SK-N-SH (cell line): ENCODE data around the gene HS3ST3A1.

ENCODE experiments used
- CHD2 ChIP-seq: fragments of 150-350 bp; IDR thresholded peaks from 2 replicates; pipeline ENCODE4 v1.6.1; 2018; ENCODE audit warnings: low read length; ENCODE audit not compliant: partially characterized antibody
- EZH2phosphoT487 ChIP-seq: fragments of 200-600 bp; sonication (generic); IDR thresholded peaks from 2 replicates; pipeline ENCODE4 v1.6.1; 2017; ENCODE audit warnings: low read depth, mixed run types, mild to moderate bottlenecking, antibody characterized with exemption, moderate library complexity, borderline replicate concordance
- FOXM1 ChIP-seq: IDR thresholded peaks from 2 replicates; pipeline ENCODE4 v1.4.0; 2012; ENCODE audit warnings: low read depth, mild to moderate bottlenecking
- TCF12 ChIP-seq: IDR thresholded peaks from 2 replicates; pipeline ENCODE4 v1.4.0; 2012
- TF ChIP-seq, protein P1 (sequence below): fragments of 200-600 bp; sonication (generic); IDR thresholded peaks from 2 replicates; pipeline ENCODE4 v1.6.1; 2017; ENCODE audit warnings: antibody characterized with exemption, mild to moderate bottlenecking, moderate library complexity
- TF ChIP-seq, protein P2 (sequence below): IDR thresholded peaks from 2 replicates; pipeline ENCODE4 v1.4.0; 2012; ENCODE audit warnings: low read depth
- TF ChIP-seq, protein P3 (sequence below): IDR thresholded peaks from 2 replicates; pipeline ENCODE4 v1.6.1; 2012; ENCODE audit warnings: mild to moderate bottlenecking, low read depth, low read length, moderate library complexity

DNA sequence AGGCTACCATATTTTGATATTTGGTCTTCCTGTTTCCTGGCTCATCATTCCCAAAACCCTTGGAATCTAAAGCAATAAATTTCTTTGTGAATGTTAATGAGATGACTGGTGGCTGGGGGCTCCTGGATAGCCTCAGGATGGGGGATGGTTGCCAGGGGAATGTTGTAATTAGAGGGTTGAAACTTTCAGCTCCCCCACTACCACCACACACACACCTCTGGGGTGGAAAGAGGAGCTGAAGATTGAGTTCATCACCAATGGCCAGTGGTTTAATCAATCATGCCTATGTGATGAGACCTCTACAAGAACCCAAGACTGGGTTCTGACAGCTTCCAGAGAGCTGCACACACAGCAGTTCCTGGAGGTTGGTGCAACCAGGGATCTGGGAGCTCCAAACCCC lies 59.1 kb downstream of the HS3ST3A1 start:
- TF ChIP-seq EZH2phosphoT487: no peak
- TF ChIP-seq, protein P1, sequence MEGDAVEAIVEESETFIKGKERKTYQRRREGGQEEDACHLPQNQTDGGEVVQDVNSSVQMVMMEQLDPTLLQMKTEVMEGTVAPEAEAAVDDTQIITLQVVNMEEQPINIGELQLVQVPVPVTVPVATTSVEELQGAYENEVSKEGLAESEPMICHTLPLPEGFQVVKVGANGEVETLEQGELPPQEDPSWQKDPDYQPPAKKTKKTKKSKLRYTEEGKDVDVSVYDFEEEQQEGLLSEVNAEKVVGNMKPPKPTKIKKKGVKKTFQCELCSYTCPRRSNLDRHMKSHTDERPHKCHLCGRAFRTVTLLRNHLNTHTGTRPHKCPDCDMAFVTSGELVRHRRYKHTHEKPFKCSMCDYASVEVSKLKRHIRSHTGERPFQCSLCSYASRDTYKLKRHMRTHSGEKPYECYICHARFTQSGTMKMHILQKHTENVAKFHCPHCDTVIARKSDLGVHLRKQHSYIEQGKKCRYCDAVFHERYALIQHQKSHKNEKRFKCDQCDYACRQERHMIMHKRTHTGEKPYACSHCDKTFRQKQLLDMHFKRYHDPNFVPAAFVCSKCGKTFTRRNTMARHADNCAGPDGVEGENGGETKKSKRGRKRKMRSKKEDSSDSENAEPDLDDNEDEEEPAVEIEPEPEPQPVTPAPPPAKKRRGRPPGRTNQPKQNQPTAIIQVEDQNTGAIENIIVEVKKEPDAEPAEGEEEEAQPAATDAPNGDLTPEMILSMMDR: no peak
- no peak for TF ChIP-seq FOXM1
- TF ChIP-seq, protein P2, sequence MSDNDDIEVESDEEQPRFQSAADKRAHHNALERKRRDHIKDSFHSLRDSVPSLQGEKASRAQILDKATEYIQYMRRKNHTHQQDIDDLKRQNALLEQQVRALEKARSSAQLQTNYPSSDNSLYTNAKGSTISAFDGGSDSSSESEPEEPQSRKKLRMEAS: no peak
- no peak for TF ChIP-seq TCF12
- no peak for TF ChIP-seq CHD2
- TF ChIP-seq, protein P3, sequence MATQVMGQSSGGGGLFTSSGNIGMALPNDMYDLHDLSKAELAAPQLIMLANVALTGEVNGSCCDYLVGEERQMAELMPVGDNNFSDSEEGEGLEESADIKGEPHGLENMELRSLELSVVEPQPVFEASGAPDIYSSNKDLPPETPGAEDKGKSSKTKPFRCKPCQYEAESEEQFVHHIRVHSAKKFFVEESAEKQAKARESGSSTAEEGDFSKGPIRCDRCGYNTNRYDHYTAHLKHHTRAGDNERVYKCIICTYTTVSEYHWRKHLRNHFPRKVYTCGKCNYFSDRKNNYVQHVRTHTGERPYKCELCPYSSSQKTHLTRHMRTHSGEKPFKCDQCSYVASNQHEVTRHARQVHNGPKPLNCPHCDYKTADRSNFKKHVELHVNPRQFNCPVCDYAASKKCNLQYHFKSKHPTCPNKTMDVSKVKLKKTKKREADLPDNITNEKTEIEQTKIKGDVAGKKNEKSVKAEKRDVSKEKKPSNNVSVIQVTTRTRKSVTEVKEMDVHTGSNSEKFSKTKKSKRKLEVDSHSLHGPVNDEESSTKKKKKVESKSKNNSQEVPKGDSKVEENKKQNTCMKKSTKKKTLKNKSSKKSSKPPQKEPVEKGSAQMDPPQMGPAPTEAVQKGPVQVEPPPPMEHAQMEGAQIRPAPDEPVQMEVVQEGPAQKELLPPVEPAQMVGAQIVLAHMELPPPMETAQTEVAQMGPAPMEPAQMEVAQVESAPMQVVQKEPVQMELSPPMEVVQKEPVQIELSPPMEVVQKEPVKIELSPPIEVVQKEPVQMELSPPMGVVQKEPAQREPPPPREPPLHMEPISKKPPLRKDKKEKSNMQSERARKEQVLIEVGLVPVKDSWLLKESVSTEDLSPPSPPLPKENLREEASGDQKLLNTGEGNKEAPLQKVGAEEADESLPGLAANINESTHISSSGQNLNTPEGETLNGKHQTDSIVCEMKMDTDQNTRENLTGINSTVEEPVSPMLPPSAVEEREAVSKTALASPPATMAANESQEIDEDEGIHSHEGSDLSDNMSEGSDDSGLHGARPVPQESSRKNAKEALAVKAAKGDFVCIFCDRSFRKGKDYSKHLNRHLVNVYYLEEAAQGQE: no peak
